ENCODE measurements around the gene OR7C2.
"Not testable (repeated sequence)": the region's sequence is repeated elsewhere in the genome, so short reads cannot be mapped to it uniquely, and the experiment has no call there.

The OR7C2 gene

DNA sequence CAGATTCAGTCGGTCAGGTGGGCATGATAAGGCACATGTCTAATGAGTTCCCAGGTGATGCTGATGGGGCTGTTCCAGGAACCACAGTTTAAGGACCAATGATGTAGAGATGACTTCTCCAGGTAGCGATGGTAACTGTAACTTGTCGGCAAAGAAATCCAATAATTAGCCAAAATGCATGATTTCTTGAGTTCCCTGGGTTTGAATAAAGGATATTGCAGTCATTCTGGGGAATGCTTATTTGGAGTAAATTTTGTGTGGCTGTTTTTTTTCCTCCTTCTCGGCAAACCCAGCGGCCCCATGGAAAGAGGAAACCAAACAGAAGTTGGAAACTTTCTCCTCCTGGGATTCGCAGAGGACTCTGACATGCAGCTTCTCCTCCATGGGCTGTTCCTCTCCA lies at the start of gene OR7C2:
TSS of gene OR7C2 (plus strand) at position 301 of the 400 bp plus-strand sequence. CDS start at position 301, 0 bp downstream.
- no peak for DNase-seq (ENCODE audit: low read depth in 2 of 2)

DNA sequence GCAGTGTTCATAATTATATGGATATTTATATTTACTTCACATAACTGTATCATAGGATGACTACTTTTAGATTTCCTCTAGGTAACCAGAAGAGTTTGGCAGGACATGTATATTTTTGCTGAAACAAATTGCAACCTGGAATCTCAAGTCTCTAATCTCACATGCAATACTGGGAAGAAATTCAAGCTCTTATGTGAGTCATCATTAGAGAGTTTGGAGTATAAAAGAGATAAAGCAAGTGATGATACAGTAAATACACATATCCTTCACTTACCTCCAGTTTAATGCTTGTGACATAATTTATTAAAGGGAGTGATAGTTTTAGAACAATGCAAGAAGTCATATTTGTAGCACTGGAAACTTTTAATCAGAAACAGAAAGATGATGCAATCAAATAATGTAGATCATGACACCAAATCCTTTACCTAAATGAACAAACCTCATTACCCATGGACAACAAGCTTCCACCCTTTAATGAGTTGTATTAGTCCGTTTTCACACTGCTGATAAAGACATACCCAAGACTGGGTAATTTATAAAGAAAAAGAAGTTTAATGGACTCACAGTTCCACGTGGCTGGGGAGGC lies 39.5 kb upstream of the OR7C2 start:
- DNase-seq (ENCODE audit: low read depth in 2 of 2): no peak

DNA sequence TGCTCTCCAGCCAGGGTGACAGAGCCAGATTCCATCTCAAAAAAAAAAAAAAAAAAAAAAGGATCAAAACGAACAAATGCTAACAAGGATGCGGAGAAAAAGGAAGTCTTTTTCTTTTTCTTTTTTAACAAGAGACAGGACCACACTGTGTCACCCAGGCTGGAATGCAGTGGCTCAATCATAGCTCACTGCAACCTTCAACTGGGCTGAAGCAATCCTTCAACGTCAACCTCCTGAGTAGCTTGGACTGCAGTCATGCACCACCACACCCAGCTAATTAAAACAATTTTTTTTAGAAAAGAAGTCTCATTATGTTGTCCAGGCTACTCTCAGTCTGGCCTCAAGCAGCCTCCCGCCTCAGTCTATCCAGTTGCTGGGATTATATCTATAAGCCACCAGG lies 34.6 kb upstream of the OR7C2 start:
- no peak for DNase-seq (ENCODE audit: low read depth in 2 of 2)

DNA sequence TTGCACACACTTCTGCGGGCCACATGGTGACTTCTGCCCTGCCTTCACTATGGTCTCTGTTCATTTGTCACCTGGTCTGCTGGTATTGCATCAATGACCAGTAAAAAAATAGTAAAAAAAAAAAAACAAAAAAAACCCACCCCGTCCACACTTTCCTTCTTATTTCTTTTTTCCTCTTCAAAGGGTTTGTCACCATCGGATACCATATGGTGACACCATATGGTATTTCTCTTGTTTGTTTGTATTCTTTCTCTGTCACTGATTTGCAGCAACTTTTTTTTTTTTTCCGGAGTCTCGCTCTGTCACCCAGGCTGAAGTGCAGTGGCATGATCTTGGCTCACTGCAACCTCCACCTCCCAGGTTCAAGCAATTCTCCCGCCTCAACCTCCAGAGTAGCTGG lies 26.2 kb upstream of the OR7C2 start:
- DNase-seq (ENCODE audit: low read depth in 2 of 2): no peak

DNA sequence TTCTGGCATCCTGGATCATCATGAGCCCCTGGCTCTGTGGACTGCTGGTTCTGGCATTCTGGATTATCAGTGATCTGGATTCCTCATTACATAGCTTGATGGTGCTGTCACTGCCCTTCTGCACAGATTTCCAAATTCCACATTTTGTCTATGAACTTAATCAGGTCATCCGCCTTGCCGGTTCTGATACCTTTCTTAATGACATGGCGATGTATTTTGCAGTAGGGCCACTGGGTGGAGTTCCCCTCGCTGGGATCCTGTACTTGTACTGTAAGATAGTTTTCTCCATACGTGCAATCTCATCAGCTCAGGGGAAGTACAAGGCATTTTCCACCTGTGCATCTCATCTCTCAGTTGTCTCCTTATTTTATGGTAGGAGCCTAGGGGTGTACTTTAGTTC lies 24.4 kb upstream of the OR7C2 start:
- DNase-seq (ENCODE audit: low read depth in 2 of 2): no peak

DNA sequence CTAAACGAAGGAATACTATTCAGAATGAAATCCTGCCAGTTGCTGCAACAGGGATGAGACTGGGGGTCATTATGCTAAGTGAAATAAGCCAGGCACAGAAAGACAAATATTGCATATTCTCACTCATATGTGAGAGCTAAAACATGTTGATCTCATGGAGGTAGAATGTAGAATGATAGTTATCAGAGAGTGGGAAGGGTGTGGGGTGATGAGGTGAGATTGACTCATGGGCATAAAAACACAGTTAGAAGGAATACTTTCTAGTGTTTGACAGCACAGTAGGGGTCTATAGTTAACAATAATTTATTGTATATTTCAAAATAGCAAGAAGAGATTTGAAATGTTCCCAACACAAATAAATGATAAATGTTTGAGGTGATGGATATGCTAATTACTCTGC lies 7.8 kb upstream of the OR7C2 start:
- DNase-seq (ENCODE audit: low read depth in 2 of 2): no peak

DNA sequence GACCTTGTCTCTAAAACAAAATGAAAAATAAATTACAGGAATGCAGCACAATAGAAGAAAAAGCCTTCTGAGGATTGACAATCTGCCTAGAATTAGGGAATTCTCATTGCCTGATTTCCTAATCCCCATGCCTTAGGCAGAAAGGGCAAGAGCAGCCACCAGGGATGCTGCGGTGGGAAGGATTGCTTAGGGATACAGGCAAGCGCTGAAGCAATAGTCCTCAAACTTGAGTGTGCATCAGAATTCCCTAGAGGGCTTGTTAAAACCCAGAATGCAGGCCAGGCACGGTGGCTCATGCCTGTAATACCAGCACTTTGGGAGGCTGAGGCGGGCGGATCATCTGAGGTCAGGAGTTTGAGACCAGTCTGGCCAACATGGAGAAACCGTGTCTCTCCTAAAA lies 1.0 kb upstream of the OR7C2 start:
- DNase-seq (ENCODE audit: low read depth in 2 of 2): no peak

DNA sequence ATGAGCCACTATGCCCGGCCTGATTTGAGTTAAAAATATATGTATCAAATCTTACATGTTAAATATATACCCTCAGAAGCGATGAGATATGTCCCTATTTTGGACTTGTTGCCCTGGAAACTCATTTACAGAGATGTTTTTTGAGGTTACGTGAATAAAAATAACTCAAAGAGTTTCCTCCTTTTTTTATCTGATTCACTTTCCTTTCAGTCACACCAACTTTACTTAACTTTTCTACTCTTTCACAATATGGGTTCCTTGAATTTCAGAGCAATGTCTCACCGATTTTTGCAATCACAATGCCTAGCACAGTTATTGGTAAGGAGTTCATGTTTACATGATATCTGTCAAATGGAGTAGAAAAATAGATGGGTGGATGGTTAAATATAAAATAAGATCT lies 2.3 kb downstream of the OR7C2 start:
- no peak for DNase-seq (ENCODE audit: low read depth in 2 of 2)

DNA sequence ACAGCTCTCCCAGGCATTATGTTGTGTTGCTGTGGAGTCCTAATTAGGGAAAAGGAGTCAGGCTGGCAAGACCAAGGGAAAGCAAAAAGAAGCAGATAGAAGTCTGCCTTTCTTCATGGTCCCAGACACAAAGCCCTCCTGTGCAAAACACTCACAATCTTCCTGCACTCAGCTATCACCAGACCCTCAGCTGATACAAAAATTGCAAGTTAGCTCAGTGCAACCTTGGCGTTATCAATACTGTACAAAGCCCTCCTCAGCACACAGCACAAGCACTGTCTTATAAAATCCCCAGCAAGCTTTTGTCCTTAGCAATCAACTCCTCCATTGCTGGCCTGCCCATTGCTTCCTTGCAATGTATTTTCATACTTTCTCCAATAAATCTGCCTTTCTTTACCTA lies 3.2 kb downstream of the OR7C2 start:
- no peak for DNase-seq (ENCODE audit: low read depth in 2 of 2)

DNA sequence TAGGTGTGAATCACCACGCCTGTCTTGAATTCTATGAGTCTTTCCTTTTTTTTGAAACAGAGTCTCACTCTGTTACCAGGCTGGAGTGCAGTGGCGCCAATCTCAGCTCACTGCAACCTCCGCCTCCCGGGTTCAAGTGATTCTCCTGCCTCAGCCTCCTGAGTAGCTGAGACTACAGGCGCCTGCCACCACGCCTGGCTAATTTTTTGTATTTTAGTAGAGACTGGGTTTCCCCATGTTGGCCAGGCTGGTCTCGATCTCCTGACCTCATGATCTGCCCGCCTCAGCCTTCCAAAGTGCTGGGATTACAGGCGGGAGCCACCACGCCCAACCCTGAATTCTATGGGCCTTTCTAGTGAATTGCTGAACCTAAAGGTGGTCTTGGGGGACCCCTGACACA lies 8.1 kb downstream of the OR7C2 start:
- not testable (repeated sequence) for DNase-seq (ENCODE audit: low read depth in 2 of 2)

DNA sequence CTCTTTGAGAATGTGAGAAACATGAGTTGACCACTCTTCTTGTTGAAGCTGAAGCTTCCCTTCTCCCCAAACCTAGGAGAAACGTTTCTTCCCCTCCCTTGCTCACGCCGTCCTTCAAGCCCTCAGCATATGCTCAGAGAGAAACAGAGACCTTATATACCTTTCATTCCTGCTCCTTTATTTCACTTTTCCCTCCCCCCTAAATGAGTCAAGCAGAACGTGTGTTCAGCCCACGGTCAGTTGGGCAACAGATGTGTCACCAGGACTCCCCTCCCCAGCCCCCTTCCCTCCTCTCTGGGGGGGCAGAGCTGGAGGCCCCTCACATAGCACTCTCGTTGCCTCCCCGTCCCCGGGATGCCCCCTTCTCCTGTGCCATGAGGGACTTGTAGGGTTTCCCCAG lies 8.6 kb downstream of the OR7C2 start:
- no peak for DNase-seq (ENCODE audit: low read depth in 2 of 2)

DNA sequence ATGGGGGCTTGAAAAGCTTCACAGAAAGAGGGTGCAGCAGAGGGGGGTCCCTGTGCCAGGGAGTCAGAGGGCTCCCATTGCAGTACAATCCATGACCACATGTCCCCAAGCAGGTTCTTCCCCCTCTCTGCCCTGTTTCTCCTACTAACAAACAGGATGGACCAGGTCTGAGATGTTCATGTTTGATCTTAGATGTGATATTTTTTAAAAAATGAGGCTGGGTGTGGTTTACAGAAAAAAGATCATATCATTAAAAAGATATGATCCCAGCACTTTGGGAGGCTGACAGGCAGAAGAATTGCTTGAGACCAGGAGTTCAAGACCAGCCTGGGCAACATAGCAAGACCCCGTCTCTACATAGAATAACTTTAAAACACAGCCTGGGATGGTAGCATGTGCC lies 9.1 kb downstream of the OR7C2 start:
- DNase-seq (ENCODE audit: low read depth in 2 of 2): no peak

DNA sequence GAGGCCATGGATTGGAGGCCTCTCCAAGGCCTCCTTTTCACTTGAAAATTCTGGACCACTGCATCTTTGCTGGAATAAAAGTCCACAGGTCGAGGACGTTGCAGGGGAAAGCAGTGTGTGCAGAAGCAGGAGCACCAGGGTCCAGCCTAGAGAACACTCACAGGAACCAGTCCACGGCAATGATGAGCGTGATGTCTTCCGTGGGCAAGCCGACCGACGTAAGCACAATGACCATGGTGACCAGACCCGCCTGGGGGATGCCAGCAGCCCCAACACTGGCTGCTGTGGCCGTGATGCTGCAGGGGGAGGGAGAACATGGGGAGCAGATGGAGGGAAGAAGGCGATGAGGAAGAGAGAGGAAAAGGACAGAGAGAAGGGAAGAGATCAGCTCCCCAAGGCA lies 11.5 kb downstream of the OR7C2 start:
- DNase-seq (ENCODE audit: low read depth in 2 of 2): no peak

DNA sequence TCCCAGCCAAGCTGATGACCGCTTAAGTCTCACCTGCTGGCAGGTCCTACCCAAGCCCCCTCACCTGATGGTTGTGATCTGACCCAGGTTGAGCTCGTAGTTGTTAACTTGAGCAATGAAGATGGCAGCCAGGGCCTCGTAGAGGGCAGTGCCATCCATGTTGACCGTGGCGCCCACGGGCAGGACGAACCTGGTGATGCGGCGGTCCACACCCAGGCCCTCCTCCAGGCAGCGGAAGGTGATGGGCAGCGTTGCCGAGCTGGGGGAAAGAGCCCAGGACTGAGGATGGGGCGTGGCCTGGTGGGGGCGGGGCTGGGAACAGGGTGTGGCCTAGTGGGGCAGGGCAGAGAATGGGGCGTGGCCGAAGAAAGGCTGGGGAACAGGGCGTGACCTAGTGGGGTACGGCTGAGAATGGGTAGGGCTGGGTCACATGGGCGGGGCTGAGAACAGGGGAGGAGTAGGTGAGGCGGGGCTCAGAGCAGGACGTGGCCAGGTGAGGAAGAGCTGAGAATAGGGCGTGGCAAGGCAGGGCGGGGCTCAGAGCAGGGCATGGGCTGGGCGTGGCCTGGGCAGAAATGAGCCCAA lies 12.9 kb downstream of the OR7C2 start:
- no peak for DNase-seq (ENCODE audit: low read depth in 2 of 2)

DNA sequence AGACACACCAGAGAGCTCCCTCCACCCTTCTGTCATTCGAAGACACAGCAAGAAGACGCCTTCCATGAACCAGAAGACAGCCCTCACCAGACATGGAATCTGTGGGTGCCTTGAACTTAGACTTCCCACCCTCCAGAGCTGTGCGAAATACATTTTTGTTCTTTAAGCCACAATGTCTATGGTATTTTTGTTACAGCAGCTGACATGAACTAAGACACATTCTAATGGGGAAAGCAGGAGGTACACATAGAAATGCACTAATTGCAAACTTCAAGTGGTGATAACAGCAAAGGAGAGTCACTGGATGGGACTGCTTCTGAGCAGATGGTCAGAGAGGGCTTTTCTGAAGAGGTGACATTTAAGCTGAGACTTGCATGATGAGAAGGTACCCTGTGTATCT lies 16.2 kb downstream of the OR7C2 start:
- DNase-seq (ENCODE audit: low read depth in 2 of 2): no peak

DNA sequence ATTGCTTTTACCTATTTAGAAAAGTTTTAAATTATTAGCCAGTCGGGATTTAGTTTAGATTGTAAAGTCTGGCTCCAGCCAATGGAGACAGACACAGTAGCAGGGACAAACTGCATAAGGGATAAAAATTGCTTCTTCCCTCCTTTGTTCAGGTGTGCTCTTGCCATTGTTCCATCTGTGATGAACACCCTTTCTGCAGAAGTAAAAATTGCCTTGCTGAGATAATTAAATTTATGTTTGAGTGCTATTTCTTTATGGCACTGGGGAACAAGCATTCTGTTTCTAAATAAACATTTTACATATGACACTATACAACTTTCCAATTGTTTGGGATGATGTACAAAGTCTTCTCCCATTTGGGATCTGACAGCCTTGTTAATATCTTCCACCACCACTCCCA lies 18.0 kb downstream of the OR7C2 start:
- DNase-seq (ENCODE audit: low read depth in 2 of 2): no peak

DNA sequence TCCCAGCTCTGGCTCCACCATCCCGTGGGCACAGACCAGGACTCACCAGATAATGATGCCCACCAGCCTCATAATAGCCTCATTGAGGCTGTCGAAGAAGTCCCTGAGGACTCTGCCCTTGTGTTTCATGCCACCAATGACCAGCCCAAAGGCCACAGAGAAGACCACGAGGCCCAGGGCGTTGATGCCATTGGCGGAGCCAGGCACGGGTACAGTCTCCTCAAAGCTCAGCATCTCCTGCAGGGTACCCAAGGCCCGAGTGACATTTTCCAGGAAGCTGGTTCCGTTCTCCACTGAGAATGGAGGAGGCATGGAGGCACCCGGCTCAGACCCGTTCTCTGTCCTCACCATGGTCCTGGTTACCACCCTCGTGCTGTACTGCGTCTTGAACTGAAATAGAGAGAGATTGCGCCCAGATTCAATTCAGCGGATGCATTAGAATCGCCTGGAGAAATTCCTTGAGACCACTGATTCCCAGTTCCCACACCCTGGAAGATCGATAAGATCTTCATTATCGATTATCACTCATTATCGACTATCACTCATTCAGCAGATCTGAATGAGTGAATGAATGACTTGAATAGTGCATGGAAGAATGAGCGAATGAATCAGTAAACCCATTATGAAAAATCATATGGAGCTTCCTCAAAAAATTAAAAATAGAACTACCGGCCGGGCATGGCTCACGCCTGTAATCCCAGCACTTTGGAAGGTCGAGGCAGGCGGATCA lies 20.8 kb downstream of the OR7C2 start:
- no peak for DNase-seq (ENCODE audit: low read depth in 2 of 2)

DNA sequence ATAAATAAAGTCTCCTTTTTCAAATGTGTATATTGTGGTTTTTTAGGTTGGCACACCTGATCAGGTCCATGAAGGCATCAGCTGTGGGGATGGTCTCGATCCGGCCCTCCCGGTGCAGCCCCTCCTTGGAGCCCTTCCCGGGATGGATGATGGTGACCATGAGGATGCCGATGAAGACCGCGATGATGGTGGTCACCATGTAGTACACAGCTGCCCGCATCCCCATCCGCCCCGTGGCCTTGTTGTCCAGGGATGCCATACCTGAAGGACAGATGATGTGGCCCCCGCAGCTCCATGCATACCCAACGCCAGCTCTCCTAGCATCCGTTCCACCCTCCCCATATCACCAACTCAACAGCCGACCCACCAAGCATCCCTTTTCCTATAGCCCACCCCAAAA lies 27.0 kb downstream of the OR7C2 start:
- DNase-seq (ENCODE audit: low read depth in 2 of 2): no peak

DNA sequence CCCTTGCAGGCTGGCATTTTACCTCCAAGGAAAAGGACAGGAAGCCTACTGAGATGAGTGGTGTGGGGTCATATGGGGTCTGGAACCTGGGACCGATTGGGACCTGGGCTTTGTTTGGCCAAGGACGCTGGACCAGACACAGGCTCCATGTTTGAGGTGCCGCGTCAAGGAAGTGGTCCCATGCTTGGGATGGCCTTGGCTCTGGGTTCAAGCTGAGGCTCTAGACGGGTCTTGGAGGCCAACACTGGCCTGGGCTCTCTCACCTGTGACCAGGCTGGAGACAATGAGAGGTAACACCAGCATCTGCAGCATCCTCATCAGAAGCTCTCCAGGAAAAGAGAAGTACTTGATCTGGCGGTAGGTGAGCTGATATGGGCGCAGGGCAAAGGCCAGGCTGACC lies 30.2 kb downstream of the OR7C2 start:
- no peak for DNase-seq (ENCODE audit: low read depth in 2 of 2)

DNA sequence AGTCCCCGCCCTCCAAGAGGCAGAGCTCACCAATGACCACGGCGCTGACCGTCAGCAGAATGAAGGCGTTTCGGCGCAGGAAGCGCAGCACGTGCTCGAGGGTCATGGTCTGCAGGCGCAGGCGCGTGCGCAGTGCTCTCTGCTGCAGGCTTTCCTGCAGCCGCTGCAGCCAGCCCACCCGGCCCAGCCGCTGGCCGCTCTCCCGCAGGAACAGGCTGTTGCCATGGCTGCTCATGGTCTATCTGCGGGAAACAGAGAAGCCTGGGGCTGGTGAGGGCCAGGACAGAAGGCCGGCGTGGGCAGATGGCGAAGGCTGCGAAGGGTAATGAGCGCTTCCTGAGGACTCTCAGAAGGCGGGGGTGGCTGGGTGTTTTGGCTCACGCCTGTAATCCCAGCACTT lies 31.4 kb downstream of the OR7C2 start:
- no peak for DNase-seq (ENCODE audit: low read depth in 2 of 2)

DNA sequence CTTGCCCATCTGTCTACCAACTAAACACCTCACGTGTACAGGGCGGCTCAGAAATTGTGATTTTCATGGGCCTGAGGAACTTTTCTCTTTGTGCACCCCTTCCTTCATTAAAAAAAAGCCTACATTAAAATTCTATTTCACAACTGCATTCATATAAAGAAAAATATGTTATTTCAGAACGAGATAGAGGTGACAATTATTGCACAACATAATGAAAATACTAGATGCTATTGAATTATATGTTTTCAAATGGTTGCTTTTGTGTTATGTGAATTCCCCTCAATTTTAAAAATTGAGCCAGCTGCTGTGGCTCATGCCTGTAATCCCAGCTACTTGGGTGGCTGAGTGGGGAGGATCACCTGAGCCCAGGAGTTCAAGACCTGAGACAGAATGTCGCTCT lies 33.2 kb downstream of the OR7C2 start:
- DNase-seq (ENCODE audit: low read depth in 2 of 2): no peak

DNA sequence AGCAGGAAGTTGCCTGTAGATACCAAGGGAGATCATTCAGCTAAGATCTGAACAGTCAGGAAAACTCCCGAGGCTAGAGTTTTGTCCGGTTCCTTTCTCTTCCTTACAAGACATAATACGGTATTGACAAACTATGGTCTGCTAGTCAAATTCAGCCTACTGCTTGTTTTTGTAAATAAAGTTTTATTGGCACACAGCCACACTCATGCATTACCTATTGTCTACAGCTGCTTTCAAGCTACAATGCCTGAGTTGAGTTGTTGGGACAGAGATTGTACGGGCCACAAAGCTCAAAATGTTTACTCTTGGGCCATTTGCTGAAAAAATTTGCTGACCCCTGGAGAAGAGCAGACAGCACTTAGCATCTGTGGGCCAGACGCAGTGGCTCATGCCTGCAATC lies 35.8 kb downstream of the OR7C2 start:
- DNase-seq (ENCODE audit: low read depth in 2 of 2): no peak

DNA sequence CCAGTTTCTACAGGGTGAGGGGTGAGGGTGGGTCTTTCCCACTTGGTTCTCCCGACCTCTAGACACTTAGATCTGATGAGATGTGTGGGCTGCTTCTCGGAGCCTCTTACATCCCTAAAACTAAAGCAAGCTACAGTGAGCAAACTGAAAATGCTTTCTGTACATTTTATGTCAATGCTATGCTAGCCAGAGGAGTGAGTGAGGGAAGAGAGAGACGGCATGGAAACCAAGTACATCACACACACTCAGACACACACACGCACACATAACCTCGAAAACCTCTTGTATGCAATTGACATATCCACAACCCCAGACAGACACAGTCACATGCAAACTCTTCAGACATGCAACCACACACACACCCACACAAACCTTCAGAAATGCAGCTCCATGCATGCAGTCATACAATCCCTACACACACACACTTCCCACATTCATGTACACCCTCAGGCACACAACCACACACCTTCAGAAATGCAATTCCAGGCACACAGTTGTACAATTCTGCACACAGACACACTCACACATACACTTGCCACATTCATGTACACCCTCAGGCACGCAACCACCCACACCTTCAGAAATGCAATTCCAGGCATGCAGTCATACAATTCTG lies 37.0 kb downstream of the OR7C2 start:
- DNase-seq (ENCODE audit: low read depth in 2 of 2): no peak

Measured in fibroblast of skin of left quadriceps (primary cell).